HEK293 (cell line): ENCODE data around the gene FADD.

Experiments
- CTCF ChIA-PET: fragments of 350-600 bp; formaldehyde crosslinking; extraction: SDS; loops from one replicate; lab custom pipeline; 2021; ENCODE audit warnings: antibody characterized with exemption; lab: Yijun Ruan, JAX
- POLR2A ChIA-PET: fragments of 300-600 bp; formaldehyde crosslinking; extraction: SDS; loops from one replicate; lab custom pipeline; 2020; ENCODE audit warnings: antibody characterized with exemption, inconsistent platforms; lab: Yijun Ruan, JAX
- H3K27ac ChIP-seq: fragments of 200-500 bp; sonication (Bioruptor generic); 2 replicates; pipeline ENCODE4 v1.5.1; 2014; ENCODE audit warnings: low read depth, low read length, control low read depth, inconsistent platforms; ENCODE audit errors: extremely low read depth
- H3K36me3 ChIP-seq, 2 experiments: fragments of 200-500 bp in 1 of 2; sonication (Bioruptor generic) in 1 of 2; 1 replicate in 1 of 2; 2 replicates in 1 of 2; pipeline ENCODE4 v1.5.1; 2014 to 2017; ENCODE audit warnings: inconsistent platforms in 2 of 2, low read length in 2 of 2; ENCODE audit not compliant: control insufficient read depth in 2 of 2, insufficient read depth in 1 of 2
- H3K4me1 ChIP-seq: fragments of 200-500 bp; sonication (Bioruptor generic); 2 replicates; pipeline ENCODE4 v1.5.1; 2014; ENCODE audit warnings: mild to moderate bottlenecking, low read length, inconsistent platforms; ENCODE audit not compliant: control insufficient read depth, insufficient read depth
- H3K4me3 ChIP-seq: 2 replicates; pipeline ENCODE4 v1.5.1; 2011; ENCODE audit warnings: low read depth, mild to moderate bottlenecking, control low read depth, low read length, moderate library complexity
- H3K9me3 ChIP-seq: fragments of 200-500 bp; sonication (Bioruptor generic); 2 replicates; pipeline ENCODE4 v1.5.1; 2014; ENCODE audit warnings: low read depth, low read length, inconsistent platforms; ENCODE audit not compliant: control insufficient read depth, insufficient read depth
- EGR2 ChIP-seq: fragments of 450-650 bp; formaldehyde crosslinking; IDR thresholded peaks from 2 replicates; pipeline ENCODE4 v1.5.1; 2016; ENCODE audit warnings: low read depth, missing biosample characterization, missing genetic modification characterization
- GLI2 ChIP-seq: fragments of 450-650 bp; formaldehyde crosslinking; IDR thresholded peaks from 2 replicates; pipeline ENCODE4; 2017; ENCODE audit warnings: missing biosample characterization, missing genetic modification characterization, low read depth, borderline replicate concordance
- HOXD13 ChIP-seq: sonication (generic); formaldehyde crosslinking; IDR thresholded peaks from 2 replicates; pipeline ENCODE4 v1.8.0; 2022; ENCODE audit warnings: missing genetic modification reagents, borderline replicate concordance
- KLF7 ChIP-seq: fragments of 450-650 bp; formaldehyde crosslinking; IDR thresholded peaks from 2 replicates; pipeline ENCODE4 v1.5.1; 2016; ENCODE audit warnings: missing biosample characterization, missing genetic modification characterization, borderline replicate concordance
- PRDM1 ChIP-seq: fragments of 450-650 bp; formaldehyde crosslinking; IDR thresholded peaks from 2 replicates; pipeline ENCODE4; 2016; ENCODE audit warnings: missing biosample characterization, missing genetic modification characterization
- SP2 ChIP-seq: fragments of 450-650 bp; formaldehyde crosslinking; IDR thresholded peaks from 2 replicates; pipeline ENCODE4 v1.5.1; 2016; ENCODE audit warnings: missing biosample characterization, missing genetic modification characterization
- YY1 ChIP-seq: fragments of 450-650 bp; formaldehyde crosslinking; IDR thresholded peaks from 2 replicates; pipeline ENCODE4 v1.5.1; 2018; ENCODE audit warnings: missing biosample characterization, missing genetic modification characterization
- ZBTB8A ChIP-seq: fragments of 450-650 bp; formaldehyde crosslinking; IDR thresholded peaks from 2 replicates; pipeline ENCODE4 v1.5.1; 2016; ENCODE audit warnings: missing biosample characterization, missing genetic modification characterization
- ZFHX2 ChIP-seq: fragments of 450-650 bp; formaldehyde crosslinking; conservative IDR thresholded peaks from 2 replicates; pipeline ENCODE4 v1.5.1; 2016; ENCODE audit warnings: missing biosample characterization, missing genetic modification characterization
- ZNF121 ChIP-seq: fragments of 450-650 bp; formaldehyde crosslinking; IDR thresholded peaks from 2 replicates; pipeline ENCODE4 v1.5.1; 2016; ENCODE audit warnings: missing biosample characterization, missing genetic modification characterization
- ZNF19 ChIP-seq: fragments of 450-650 bp; formaldehyde crosslinking; IDR thresholded peaks from 2 replicates; pipeline ENCODE4; 2016; ENCODE audit warnings: missing biosample characterization, missing genetic modification characterization, low read depth
- ZNF239 ChIP-seq: fragments of 450-650 bp; formaldehyde crosslinking; IDR thresholded peaks from 2 replicates; pipeline ENCODE4 v1.5.1; 2016; ENCODE audit warnings: missing biosample characterization, missing genetic modification characterization
- ZNF391 ChIP-seq: fragments of 450-650 bp; formaldehyde crosslinking; IDR thresholded peaks from 2 replicates; pipeline ENCODE4 v1.5.1; 2016; ENCODE audit warnings: low read depth, missing biosample characterization, missing genetic modification characterization, borderline replicate concordance
- ZNF404 ChIP-seq: fragments of 450-650 bp; formaldehyde crosslinking; IDR thresholded peaks from 2 replicates; pipeline ENCODE4 v1.5.1; 2017; ENCODE audit warnings: missing biosample characterization, missing genetic modification characterization
- ZNF561 ChIP-seq: fragments of 450-650 bp; IDR thresholded peaks from 2 replicates; pipeline ENCODE4 v1.5.1; 2018; ENCODE audit warnings: missing biosample characterization, missing genetic modification characterization, borderline replicate concordance
- ZNF596 ChIP-seq: fragments of 450-650 bp; IDR thresholded peaks from 2 replicates; pipeline ENCODE4 v1.5.0; 2018; ENCODE audit warnings: missing biosample characterization, mild to moderate bottlenecking, missing genetic modification characterization, moderate library complexity
- ZNF600 ChIP-seq: fragments of 450-650 bp; formaldehyde crosslinking; IDR thresholded peaks from 2 replicates; pipeline ENCODE4 v1.5.1; 2016; ENCODE audit warnings: missing biosample characterization, missing genetic modification characterization
- ZNF610 ChIP-seq: fragments of 450-650 bp; formaldehyde crosslinking; IDR thresholded peaks from 2 replicates; pipeline ENCODE4 v1.5.1; 2016; ENCODE audit warnings: missing biosample characterization, missing genetic modification characterization, borderline replicate concordance
- ZNF654 ChIP-seq: fragments of 450-650 bp; formaldehyde crosslinking; IDR thresholded peaks from 2 replicates; pipeline ENCODE4 v1.5.1; 2016; ENCODE audit warnings: low read depth, missing biosample characterization, missing genetic modification characterization
- ZNF701 ChIP-seq: fragments of 450-650 bp; formaldehyde crosslinking; IDR thresholded peaks from 2 replicates; pipeline ENCODE4 v1.5.1; 2016; ENCODE audit warnings: missing biosample characterization, missing genetic modification characterization
- ZNF843 ChIP-seq: fragments of 450-650 bp; formaldehyde crosslinking; IDR thresholded peaks from 2 replicates; pipeline ENCODE4 v1.5.1; 2016; ENCODE audit warnings: missing biosample characterization, missing genetic modification characterization
- TF ChIP-seq, protein P1 (sequence below): fragments of 450-650 bp; formaldehyde crosslinking; IDR thresholded peaks from 2 replicates; pipeline ENCODE4 v1.5.1; 2017; ENCODE audit warnings: missing biosample characterization, missing genetic modification characterization
- TF ChIP-seq, protein P2 (sequence below): fragments of 450-650 bp; formaldehyde crosslinking; IDR thresholded peaks from 2 replicates; pipeline ENCODE4 v1.5.0; 2017; ENCODE audit warnings: missing biosample characterization, missing genetic modification characterization, borderline replicate concordance
- TF ChIP-seq, protein P3 (sequence below): fragments of 450-650 bp; formaldehyde crosslinking; IDR thresholded peaks from 2 replicates; pipeline ENCODE4 v1.5.1; 2016; ENCODE audit warnings: missing biosample characterization, missing genetic modification characterization
- TF ChIP-seq, protein P4 (sequence below): fragments of 450-650 bp; formaldehyde crosslinking; IDR thresholded peaks from 2 replicates; pipeline ENCODE4 v1.5.1; 2016; ENCODE audit warnings: missing biosample characterization, missing genetic modification characterization
- TF ChIP-seq, protein P5 (sequence below): fragments of 450-650 bp; formaldehyde crosslinking; IDR thresholded peaks from 2 replicates; pipeline ENCODE4 v1.5.1; 2016; ENCODE audit warnings: missing biosample characterization, missing genetic modification characterization

The FADD gene

DNA sequence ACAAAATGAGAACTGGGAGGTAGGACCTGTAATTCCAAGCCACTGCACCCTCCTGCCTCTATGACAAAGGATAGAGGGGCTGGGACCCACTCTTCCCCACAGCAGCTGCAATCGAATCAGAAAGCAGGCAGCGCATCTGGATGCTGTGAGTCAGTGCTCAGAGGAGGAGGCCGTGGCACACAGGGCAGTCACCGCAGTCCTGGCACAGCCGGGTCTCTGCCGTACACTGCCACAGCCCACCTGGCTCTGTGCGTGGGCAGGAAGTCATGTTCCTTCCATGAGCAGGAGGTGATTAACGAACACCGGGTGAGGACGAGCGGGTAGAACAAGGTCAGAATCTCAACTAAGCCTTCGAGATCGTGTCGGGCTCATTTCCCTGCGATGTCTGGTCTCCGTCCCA lies 37.2 kb downstream of the FADD start (continued):
- TF ChIP-seq, protein P1, sequence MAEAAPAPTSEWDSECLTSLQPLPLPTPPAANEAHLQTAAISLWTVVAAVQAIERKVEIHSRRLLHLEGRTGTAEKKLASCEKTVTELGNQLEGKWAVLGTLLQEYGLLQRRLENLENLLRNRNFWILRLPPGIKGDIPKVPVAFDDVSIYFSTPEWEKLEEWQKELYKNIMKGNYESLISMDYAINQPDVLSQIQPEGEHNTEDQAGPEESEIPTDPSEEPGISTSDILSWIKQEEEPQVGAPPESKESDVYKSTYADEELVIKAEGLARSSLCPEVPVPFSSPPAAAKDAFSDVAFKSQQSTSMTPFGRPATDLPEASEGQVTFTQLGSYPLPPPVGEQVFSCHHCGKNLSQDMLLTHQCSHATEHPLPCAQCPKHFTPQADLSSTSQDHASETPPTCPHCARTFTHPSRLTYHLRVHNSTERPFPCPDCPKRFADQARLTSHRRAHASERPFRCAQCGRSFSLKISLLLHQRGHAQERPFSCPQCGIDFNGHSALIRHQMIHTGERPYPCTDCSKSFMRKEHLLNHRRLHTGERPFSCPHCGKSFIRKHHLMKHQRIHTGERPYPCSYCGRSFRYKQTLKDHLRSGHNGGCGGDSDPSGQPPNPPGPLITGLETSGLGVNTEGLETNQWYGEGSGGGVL (tag by site-specific recombination): no peak
- TF ChIP-seq ZNF239 (tag by site-specific recombination) (no peak), GLI2 (no peak)

DNA sequence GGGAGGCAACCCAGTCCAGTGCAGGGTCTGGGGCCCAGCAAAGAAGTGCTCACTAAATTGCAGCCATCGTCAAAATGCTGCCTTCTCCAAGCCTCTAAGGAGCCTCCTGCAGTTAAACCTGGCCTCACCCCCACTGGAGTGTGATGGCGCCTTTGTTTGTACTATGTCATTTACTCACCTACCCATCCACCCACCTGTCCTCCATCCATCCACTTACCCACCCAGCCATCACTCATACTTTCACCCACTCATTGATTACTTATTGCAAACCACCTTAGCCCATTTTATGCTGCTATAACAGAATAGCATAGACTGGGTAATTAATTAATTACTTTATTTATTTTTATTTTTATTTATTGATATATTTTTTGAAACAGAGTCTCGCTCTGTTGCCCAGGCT lies 38.6 kb downstream of the FADD start:
- Histone ChIP-seq H3K27ac (no peak overlapping the region), H3K4me3 (no peak overlapping the region), H3K4me1 (no peaks in the 10 kb centered on the region), H3K36me3 (no peaks in the 10 kb centered on the region), H3K9me3 (no peaks in the 10 kb centered on the region)
- ChIA-PET CTCF (no interaction called here), POLR2A (no interaction called here)
- TF ChIP-seq EGR2 (tag by site-specific recombination) (peak; percentile 98), ZFHX2 (tag by site-specific recombination) (peak; percentile 92), PRDM1 (tag by site-specific recombination) (no peak), ZNF391 (tag by site-specific recombination) (no peak), ZNF843 (no peak), ZNF561 (tag by site-specific recombination) (no peak)
- TF ChIP-seq, protein P2, sequence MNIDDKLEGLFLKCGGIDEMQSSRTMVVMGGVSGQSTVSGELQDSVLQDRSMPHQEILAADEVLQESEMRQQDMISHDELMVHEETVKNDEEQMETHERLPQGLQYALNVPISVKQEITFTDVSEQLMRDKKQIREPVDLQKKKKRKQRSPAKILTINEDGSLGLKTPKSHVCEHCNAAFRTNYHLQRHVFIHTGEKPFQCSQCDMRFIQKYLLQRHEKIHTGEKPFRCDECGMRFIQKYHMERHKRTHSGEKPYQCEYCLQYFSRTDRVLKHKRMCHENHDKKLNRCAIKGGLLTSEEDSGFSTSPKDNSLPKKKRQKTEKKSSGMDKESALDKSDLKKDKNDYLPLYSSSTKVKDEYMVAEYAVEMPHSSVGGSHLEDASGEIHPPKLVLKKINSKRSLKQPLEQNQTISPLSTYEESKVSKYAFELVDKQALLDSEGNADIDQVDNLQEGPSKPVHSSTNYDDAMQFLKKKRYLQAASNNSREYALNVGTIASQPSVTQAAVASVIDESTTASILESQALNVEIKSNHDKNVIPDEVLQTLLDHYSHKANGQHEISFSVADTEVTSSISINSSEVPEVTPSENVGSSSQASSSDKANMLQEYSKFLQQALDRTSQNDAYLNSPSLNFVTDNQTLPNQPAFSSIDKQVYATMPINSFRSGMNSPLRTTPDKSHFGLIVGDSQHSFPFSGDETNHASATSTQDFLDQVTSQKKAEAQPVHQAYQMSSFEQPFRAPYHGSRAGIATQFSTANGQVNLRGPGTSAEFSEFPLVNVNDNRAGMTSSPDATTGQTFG (tag by site-specific recombination): no peak

DNA sequence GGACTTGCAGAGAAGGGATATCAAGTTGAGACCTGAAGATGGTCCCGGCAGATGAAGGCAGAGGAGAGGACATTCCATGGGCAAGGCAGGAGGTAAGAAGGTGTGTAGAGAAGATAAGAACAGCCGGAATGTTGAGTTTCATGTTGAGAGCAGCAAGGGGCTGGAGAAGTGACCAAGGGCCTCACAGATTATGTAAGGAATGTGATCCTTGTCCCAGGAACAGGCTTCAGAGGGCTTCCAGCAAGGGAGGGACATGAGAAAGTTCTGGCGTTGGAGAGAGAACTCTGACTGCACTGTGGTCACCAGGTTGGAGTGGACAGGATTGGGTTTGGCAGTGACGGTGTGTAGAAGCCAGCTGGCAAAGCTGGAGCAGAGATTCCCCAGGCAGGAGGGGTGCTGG lies 39.8 kb downstream of the FADD start:
- H3K36me3 ChIP-seq: no peaks in the 10 kb centered on the region
- no peaks in the 10 kb centered on the region for H3K4me1 ChIP-seq
- no peak overlapping the region for H3K27ac ChIP-seq
- no peak overlapping the region for H3K4me3 ChIP-seq
- POLR2A ChIA-PET: no interaction called here
- CTCF ChIA-PET: no interaction called here
- no peak for TF ChIP-seq ZNF596
- TF ChIP-seq KLF7: no peak
- no peak for TF ChIP-seq ZBTB8A (tag by site-specific recombination)
- TF ChIP-seq ZNF19: no peak
- TF ChIP-seq, protein P3, sequence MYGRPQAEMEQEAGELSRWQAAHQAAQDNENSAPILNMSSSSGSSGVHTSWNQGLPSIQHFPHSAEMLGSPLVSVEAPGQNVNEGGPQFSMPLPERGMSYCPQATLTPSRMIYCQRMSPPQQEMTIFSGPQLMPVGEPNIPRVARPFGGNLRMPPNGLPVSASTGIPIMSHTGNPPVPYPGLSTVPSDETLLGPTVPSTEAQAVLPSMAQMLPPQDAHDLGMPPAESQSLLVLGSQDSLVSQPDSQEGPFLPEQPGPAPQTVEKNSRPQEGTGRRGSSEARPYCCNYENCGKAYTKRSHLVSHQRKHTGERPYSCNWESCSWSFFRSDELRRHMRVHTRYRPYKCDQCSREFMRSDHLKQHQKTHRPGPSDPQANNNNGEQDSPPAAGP (tag by site-specific recombination): no peak
- no peak for TF ChIP-seq SP2 (tag by site-specific recombination)
- TF ChIP-seq, protein P4, sequence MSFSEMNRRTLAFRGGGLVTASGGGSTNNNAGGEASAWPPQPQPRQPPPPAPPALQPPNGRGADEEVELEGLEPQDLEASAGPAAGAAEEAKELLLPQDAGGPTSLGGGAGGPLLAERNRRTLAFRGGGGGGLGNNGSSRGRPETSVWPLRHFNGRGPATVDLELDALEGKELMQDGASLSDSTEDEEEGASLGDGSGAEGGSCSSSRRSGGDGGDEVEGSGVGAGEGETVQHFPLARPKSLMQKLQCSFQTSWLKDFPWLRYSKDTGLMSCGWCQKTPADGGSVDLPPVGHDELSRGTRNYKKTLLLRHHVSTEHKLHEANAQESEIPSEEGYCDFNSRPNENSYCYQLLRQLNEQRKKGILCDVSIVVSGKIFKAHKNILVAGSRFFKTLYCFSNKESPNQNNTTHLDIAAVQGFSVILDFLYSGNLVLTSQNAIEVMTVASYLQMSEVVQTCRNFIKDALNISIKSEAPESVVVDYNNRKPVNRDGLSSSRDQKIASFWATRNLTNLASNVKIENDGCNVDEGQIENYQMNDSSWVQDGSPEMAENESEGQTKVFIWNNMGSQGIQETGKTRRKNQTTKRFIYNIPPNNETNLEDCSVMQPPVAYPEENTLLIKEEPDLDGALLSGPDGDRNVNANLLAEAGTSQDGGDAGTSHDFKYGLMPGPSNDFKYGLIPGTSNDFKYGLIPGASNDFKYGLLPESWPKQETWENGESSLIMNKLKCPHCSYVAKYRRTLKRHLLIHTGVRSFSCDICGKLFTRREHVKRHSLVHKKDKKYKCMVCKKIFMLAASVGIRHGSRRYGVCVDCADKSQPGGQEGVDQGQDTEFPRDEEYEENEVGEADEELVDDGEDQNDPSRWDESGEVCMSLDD (tag by site-specific recombination): no peak
- no peak for TF ChIP-seq ZNF701 (tag by site-specific recombination)
- TF ChIP-seq, protein P5, sequence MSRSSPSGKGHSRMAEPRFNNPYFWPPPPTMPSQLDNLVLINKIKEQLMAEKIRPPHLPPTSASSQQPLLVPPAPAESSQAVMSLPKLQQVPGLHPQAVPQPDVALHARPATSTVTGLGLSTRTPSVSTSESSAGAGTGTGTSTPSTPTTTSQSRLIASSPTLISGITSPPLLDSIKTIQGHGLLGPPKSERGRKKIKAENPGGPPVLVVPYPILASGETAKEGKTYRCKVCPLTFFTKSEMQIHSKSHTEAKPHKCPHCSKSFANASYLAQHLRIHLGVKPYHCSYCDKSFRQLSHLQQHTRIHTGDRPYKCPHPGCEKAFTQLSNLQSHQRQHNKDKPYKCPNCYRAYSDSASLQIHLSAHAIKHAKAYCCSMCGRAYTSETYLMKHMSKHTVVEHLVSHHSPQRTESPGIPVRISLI: no peak
- no peak for TF ChIP-seq ZNF600
- TF ChIP-seq ZNF654 (tag by site-specific recombination): no peak
- TF ChIP-seq HOXD13: no peak
- no peak for TF ChIP-seq YY1 (tag by site-specific recombination)
- TF ChIP-seq ZNF404: no peak
- TF ChIP-seq ZNF610: no peak
- TF ChIP-seq ZNF121 (tag by site-specific recombination): no peak
- TF ChIP-seq, all 188 proteins: peak for 0
- H3K9me3 ChIP-seq: no peaks in the 10 kb centered on the region
